T-helper 2 cell treated with Interferon-gamma antibody and Interleukin-4, amounts not matched to agents 5 μg/mL and 100 μg/mL, for 36 hours (primary cell): ENCODE data around the gene ATP13A2.

Experiments
- DNase-seq: peaks from one replicate; pipeline ENCODE4 v3.0.0; 2021; ENCODE audit warnings: low spot score
- H3K27ac Mint-ChIP-seq: one replicate; pipeline ENCODE4 v1.8.0; 2021; ENCODE audit warnings: mild to moderate bottlenecking, mixed read lengths
- H3K27me3 Mint-ChIP-seq: one replicate; pipeline ENCODE4 v1.8.0; 2021; ENCODE audit warnings: low read depth, mixed read lengths
- H3K36me3 Mint-ChIP-seq: one replicate; pipeline ENCODE4 v1.8.0; 2021; ENCODE audit warnings: low read depth, mixed read lengths
- H3K4me1 Mint-ChIP-seq: one replicate; pipeline ENCODE4 v1.8.0; 2021; ENCODE audit warnings: low read depth, mixed read lengths
- H3K4me3 Mint-ChIP-seq: one replicate; pipeline ENCODE4 v1.8.0; 2022; ENCODE audit warnings: mild to moderate bottlenecking, moderate library complexity, mixed read lengths
- H3K9me3 Mint-ChIP-seq: one replicate; pipeline ENCODE4 v1.8.0; 2021; ENCODE audit warnings: mixed read lengths

ATP13A2 gene

GRCh38 chr1:17046334-17046657 lies 34.6 kb upstream of the ATP13A2 start:
- DNase-seq: no peak
- no peaks in the 10 kb centered on the region for H3K27me3 Mint-ChIP-seq
- peaks cover 12% of the 10 kb centered on the region for H3K4me1 Mint-ChIP-seq
- no peak overlapping the region for H3K4me3 Mint-ChIP-seq
- peaks cover 34% of the 10 kb centered on the region for H3K36me3 Mint-ChIP-seq
- no peaks in the 10 kb centered on the region for H3K9me3 Mint-ChIP-seq
- H3K27ac Mint-ChIP-seq: no peak overlapping the region

GRCh38 chr1:17045634-17046333 lies 34.1 kb upstream of the ATP13A2 start:
- Mint-ChIP-seq H3K27me3 (no peaks in the 10 kb centered on the region), H3K36me3 (peaks cover 31% of the 10 kb centered on the region), H3K27ac (peak overlapping the region; percentile 52), H3K4me3 (no peak overlapping the region), H3K9me3 (no peaks in the 10 kb centered on the region), H3K4me1 (peaks cover 8% of the 10 kb centered on the region)
- no peak for DNase-seq

- no peak overlapping the region for H3K4me3 Mint-ChIP-seq
- H3K27ac Mint-ChIP-seq: no peak overlapping the region
- DNase-seq: no peak
- H3K4me1 Mint-ChIP-seq: peaks cover 8% of the 10 kb centered on the region
- H3K27me3 Mint-ChIP-seq: no peaks in the 10 kb centered on the region
- peaks cover 33% of the 10 kb centered on the region for H3K36me3 Mint-ChIP-seq
- no peaks in the 10 kb centered on the region for H3K9me3 Mint-ChIP-seq
These were observed 33.4 kb upstream of the ATP13A2 start for GRCh38 chr1:17045150-17045549.

GRCh38 chr1:17043676-17044075 lies 31.9 kb upstream of the ATP13A2 start:
- Mint-ChIP-seq H3K36me3 (peaks cover 34% of the 10 kb centered on the region), H3K4me1 (peaks cover 8% of the 10 kb centered on the region), H3K27me3 (no peaks in the 10 kb centered on the region), H3K9me3 (no peaks in the 10 kb centered on the region), H3K27ac (no peak overlapping the region), H3K4me3 (no peak overlapping the region)
- DNase-seq: no peak

GRCh38 chr1:17040135-17040534 lies 28.4 kb upstream of the ATP13A2 start:
- H3K27me3 Mint-ChIP-seq: no peaks in the 10 kb centered on the region

GRCh38 chr1:17039522-17039921 lies 27.8 kb upstream of the ATP13A2 start:
- H3K27ac Mint-ChIP-seq: no peak overlapping the region
- H3K4me1 Mint-ChIP-seq: no peaks in the 10 kb centered on the region
- no peaks in the 10 kb centered on the region for H3K9me3 Mint-ChIP-seq
- no peak for DNase-seq
- H3K4me3 Mint-ChIP-seq: no peak overlapping the region
- peaks cover 23% of the 10 kb centered on the region for H3K36me3 Mint-ChIP-seq
- no peaks in the 10 kb centered on the region for H3K27me3 Mint-ChIP-seq

More at GRCh38 chr1:17040135-17040534, 28.4 kb upstream of the ATP13A2 start:
- no peak overlapping the region for H3K4me3 Mint-ChIP-seq
- H3K4me1 Mint-ChIP-seq: peaks cover 2% of the 10 kb centered on the region
- DNase-seq: no peak
- H3K27ac Mint-ChIP-seq: no peak overlapping the region
- H3K9me3 Mint-ChIP-seq: no peaks in the 10 kb centered on the region
- H3K36me3 Mint-ChIP-seq: peaks cover 27% of the 10 kb centered on the region

GRCh38 chr1:17033481-17033880 lies 21.8 kb upstream of the ATP13A2 start:
- H3K9me3 Mint-ChIP-seq: no peaks in the 10 kb centered on the region
- peaks cover 6% of the 10 kb centered on the region for H3K36me3 Mint-ChIP-seq
- DNase-seq: no peak
- H3K27ac Mint-ChIP-seq: no peak overlapping the region
- H3K27me3 Mint-ChIP-seq: no peaks in the 10 kb centered on the region
- H3K4me3 Mint-ChIP-seq: no peak overlapping the region
- no peaks in the 10 kb centered on the region for H3K4me1 Mint-ChIP-seq

- no peak overlapping the region for H3K27ac Mint-ChIP-seq
- H3K27me3 Mint-ChIP-seq: no peaks in the 10 kb centered on the region
- no peaks in the 10 kb centered on the region for H3K4me1 Mint-ChIP-seq
- DNase-seq: no peak
- no peak overlapping the region for H3K4me3 Mint-ChIP-seq
- H3K9me3 Mint-ChIP-seq: no peaks in the 10 kb centered on the region
- peaks cover 12% of the 10 kb centered on the region for H3K36me3 Mint-ChIP-seq
These were observed 21.0 kb upstream of the ATP13A2 start for GRCh38 chr1:17032741-17033140.

GRCh38 chr1:17031436-17031835 lies 19.7 kb upstream of the ATP13A2 start:
- no peaks in the 10 kb centered on the region for H3K27me3 Mint-ChIP-seq
- H3K36me3 Mint-ChIP-seq: peaks cover 16% of the 10 kb centered on the region
- no peaks in the 10 kb centered on the region for H3K4me1 Mint-ChIP-seq
- H3K4me3 Mint-ChIP-seq: no peak overlapping the region
- H3K27ac Mint-ChIP-seq: no peak overlapping the region
- H3K9me3 Mint-ChIP-seq: no peaks in the 10 kb centered on the region
- DNase-seq: no peak

- H3K36me3 Mint-ChIP-seq: peaks cover 17% of the 10 kb centered on the region
- no peak overlapping the region for H3K4me3 Mint-ChIP-seq
- no peaks in the 10 kb centered on the region for H3K27me3 Mint-ChIP-seq
- no peaks in the 10 kb centered on the region for H3K9me3 Mint-ChIP-seq
- H3K27ac Mint-ChIP-seq: no peak overlapping the region
- no peak for DNase-seq
- no peaks in the 10 kb centered on the region for H3K4me1 Mint-ChIP-seq
These were observed 18.5 kb upstream of the ATP13A2 start for GRCh38 chr1:17030206-17030605.

- no peak overlapping the region for H3K4me3 Mint-ChIP-seq
- no peak for DNase-seq
- H3K4me1 Mint-ChIP-seq: no peaks in the 10 kb centered on the region
- peaks cover 24% of the 10 kb centered on the region for H3K36me3 Mint-ChIP-seq
- H3K27me3 Mint-ChIP-seq: no peaks in the 10 kb centered on the region
- no peak overlapping the region for H3K27ac Mint-ChIP-seq
- H3K9me3 Mint-ChIP-seq: no peaks in the 10 kb centered on the region
These were observed 17.0 kb upstream of the ATP13A2 start for GRCh38 chr1:17028662-17029188.

- Mint-ChIP-seq H3K9me3 (no peaks in the 10 kb centered on the region), H3K27ac (no peak overlapping the region), H3K36me3 (peaks cover 29% of the 10 kb centered on the region), H3K27me3 (no peaks in the 10 kb centered on the region), H3K4me3 (no peak overlapping the region), H3K4me1 (no peaks in the 10 kb centered on the region)
- DNase-seq: no peak
These were observed 16.2 kb upstream of the ATP13A2 start for GRCh38 chr1:17027900-17028299.

GRCh38 chr1:17027403-17027802 lies 15.7 kb upstream of the ATP13A2 start:
- H3K9me3 Mint-ChIP-seq: no peaks in the 10 kb centered on the region
- H3K36me3 Mint-ChIP-seq: peaks cover 31% of the 10 kb centered on the region
- DNase-seq: no peak
- no peaks in the 10 kb centered on the region for H3K27me3 Mint-ChIP-seq
- H3K4me1 Mint-ChIP-seq: no peaks in the 10 kb centered on the region
- H3K4me3 Mint-ChIP-seq: no peak overlapping the region
- no peak overlapping the region for H3K27ac Mint-ChIP-seq

GRCh38 chr1:17024721-17025120 lies 13.0 kb upstream of the ATP13A2 start:
- DNase-seq: no peak
- no peaks in the 10 kb centered on the region for H3K4me1 Mint-ChIP-seq
- H3K4me3 Mint-ChIP-seq: no peak overlapping the region
- no peaks in the 10 kb centered on the region for H3K9me3 Mint-ChIP-seq
- H3K27me3 Mint-ChIP-seq: no peaks in the 10 kb centered on the region
- no peak overlapping the region for H3K27ac Mint-ChIP-seq
- peaks cover 45% of the 10 kb centered on the region for H3K36me3 Mint-ChIP-seq

- H3K27ac Mint-ChIP-seq: no peak overlapping the region
These were observed 11.8 kb upstream of the ATP13A2 start for GRCh38 chr1:17023573-17023972.

More at GRCh38 chr1:17023573-17023972, 11.8 kb upstream of the ATP13A2 start:
- Mint-ChIP-seq H3K4me1 (peaks cover 8% of the 10 kb centered on the region), H3K9me3 (no peaks in the 10 kb centered on the region), H3K36me3 (peaks cover 51% of the 10 kb centered on the region), H3K4me3 (no peak overlapping the region), H3K27me3 (no peaks in the 10 kb centered on the region)
- DNase-seq: no peak
